SJCRH30 (cell line): ENCODE results near the gene NEK4. TPM values are rescaled to one million over a fixed set of nuclear protein-coding genes. Genes with fewer than 3 reads are reported as not detected.
A peak's percentile ranks its signal among the peaks of the same experiment; 100 is the strongest.

Experiments
- DNase-seq, 2 experiments: peaks; one replicate each; pipeline ENCODE4 v3.0.0-alpha.2; 2015 to 2020
- H3K27ac ChIP-seq: fragments of 250-450 bp; sonication (Bioruptor Pico); 2 replicates; pipeline ENCODE4 v1.5.1; 2020; ENCODE audit warnings: mild to moderate bottlenecking, moderate library complexity
- H3K27me3 ChIP-seq: fragments of 250-450 bp; sonication (Bioruptor Pico); 2 replicates; pipeline ENCODE4 v1.5.1; 2020; ENCODE audit warnings: mild to moderate bottlenecking, moderate library complexity
- H3K36me3 ChIP-seq: fragments of 250-450 bp; sonication (Bioruptor Pico); 2 replicates; pipeline ENCODE4 v1.5.1; 2020; ENCODE audit warnings: mild to moderate bottlenecking, moderate library complexity
- H3K4me1 ChIP-seq: fragments of 250-450 bp; sonication (Bioruptor Pico); 2 replicates; pipeline ENCODE4 v1.5.1; 2020; ENCODE audit warnings: mild to moderate bottlenecking, moderate library complexity
- H3K4me3 ChIP-seq: fragments of 250-450 bp; sonication (Bioruptor Pico); 2 replicates; pipeline ENCODE4 v1.5.1; 2020; ENCODE audit warnings: mild to moderate bottlenecking, moderate library complexity
- H3K9me3 ChIP-seq: fragments of 250-450 bp; sonication (Bioruptor Pico); replicated peaks from 2 replicates; pipeline ENCODE4 v1.5.1; 2020; ENCODE audit warnings: mild to moderate bottlenecking, moderate library complexity
- total RNA-seq: library from RNA; depleted of rRNA; stranded (reverse); fragments of >200 nt; shearing (Covaris generic); gene quantifications from 2 replicates; pipeline ENCODE4 v1.2.3, GENCODE V29; 2014; rRNA removed

The NEK4 gene
- total RNA-seq: 23.3 and 24.1 TPM in 2 replicates

- Histone ChIP-seq H3K4me3 (peak within 1 kb of the TSS; percentile 90), H3K27ac (peak within 1 kb of the TSS; percentile 47), H3K36me3 (no peaks in the 10 kb centered on the region; the same call in none of the 2 replicates), H3K27me3 (no peaks in the 10 kb centered on the region), H3K4me1 (no peaks in the 10 kb centered on the region), H3K9me3 (no peaks in the 10 kb centered on the region)
- DNase-seq: peak; percentile 94
Observed at GRCh38 chr3:52770496-52771333, at the start of gene NEK4. Gene NEK4 (minus strand): TSS chr3:52770940. CDS start chr3:52770746, 194 bp downstream.

GRCh38 chr3:52819936-52820335 is 49.2 kb upstream of the NEK4 start:
- H3K4me3 ChIP-seq: no peak overlapping the region
- H3K27ac ChIP-seq: no peak overlapping the region
- H3K36me3 ChIP-seq: no peaks in the 10 kb centered on the region
- H3K9me3 ChIP-seq: no peaks in the 10 kb centered on the region
- H3K4me1 ChIP-seq: no peaks in the 10 kb centered on the region
- no peaks in the 10 kb centered on the region for H3K27me3 ChIP-seq
- DNase-seq: no peak

GRCh38 chr3:52817860-52818259 is 47.1 kb upstream of the NEK4 start:
- no peaks in the 10 kb centered on the region for H3K9me3 ChIP-seq
- no peak overlapping the region for H3K27ac ChIP-seq
- H3K36me3 ChIP-seq: no peaks in the 10 kb centered on the region
- no peak for DNase-seq
- no peaks in the 10 kb centered on the region for H3K27me3 ChIP-seq
- no peaks in the 10 kb centered on the region for H3K4me1 ChIP-seq
- no peak overlapping the region for H3K4me3 ChIP-seq

DNA sequence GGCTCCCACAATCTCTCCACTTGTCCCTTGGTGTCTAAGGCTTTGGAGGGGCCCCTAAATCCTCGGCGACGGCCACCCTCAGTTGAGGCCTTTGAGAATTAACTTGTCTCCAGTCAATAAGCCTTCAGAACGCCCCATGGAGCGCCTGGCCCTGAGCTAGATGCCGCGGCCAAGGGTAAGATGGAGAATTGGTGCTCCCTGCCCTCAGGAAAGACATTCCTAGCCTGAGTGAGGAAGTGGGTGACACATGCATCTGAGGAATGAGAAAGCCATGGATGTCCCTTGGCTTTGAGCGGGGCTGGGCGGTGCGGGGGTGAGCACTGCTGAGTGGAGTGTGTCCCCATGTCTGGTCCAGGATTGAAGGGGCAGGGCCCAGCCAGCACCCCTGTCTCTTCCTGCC is 46.5 kb upstream of the NEK4 start:
- H3K9me3 ChIP-seq: no peaks in the 10 kb centered on the region
- no peaks in the 10 kb centered on the region for H3K36me3 ChIP-seq
- no peak for DNase-seq
- no peaks in the 10 kb centered on the region for H3K4me1 ChIP-seq
- no peaks in the 10 kb centered on the region for H3K27me3 ChIP-seq
- H3K27ac ChIP-seq: no peak overlapping the region
- H3K4me3 ChIP-seq: no peak overlapping the region

DNA sequence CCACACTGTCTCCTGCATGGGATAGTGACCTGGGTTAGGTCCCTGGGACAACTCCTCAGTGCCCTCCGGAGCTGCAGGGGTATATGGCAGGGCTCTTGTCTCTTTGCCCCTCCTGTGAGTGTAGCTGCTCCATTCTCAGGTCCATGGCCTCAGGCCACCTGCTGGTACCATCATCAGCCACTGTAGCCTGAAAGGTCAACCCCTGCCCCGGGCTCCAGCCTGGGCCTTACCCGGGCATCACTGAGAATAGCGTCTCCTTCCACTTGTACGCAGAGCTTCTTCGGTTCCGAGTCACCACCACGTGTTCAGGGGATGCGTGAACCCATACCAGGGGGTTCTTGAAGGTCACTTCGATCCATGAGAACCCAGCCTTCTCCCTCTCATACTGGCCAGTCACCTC is 45.9 kb upstream of the NEK4 start:
- no peaks in the 10 kb centered on the region for H3K36me3 ChIP-seq
- no peak overlapping the region for H3K4me3 ChIP-seq

GRCh38 chr3:52816199-52816598 is 45.5 kb upstream of the NEK4 start:
- Histone ChIP-seq H3K4me3 (no peak overlapping the region), H3K9me3 (no peaks in the 10 kb centered on the region), H3K36me3 (no peaks in the 10 kb centered on the region), H3K27me3 (no peaks in the 10 kb centered on the region), H3K27ac (no peak overlapping the region), H3K4me1 (no peaks in the 10 kb centered on the region)
- DNase-seq: no peak

More for the DNA sequence above, 45.9 kb upstream of the NEK4 start:
- no peak for DNase-seq
- H3K27me3 ChIP-seq: no peaks in the 10 kb centered on the region
- no peaks in the 10 kb centered on the region for H3K4me1 ChIP-seq
- no peak overlapping the region for H3K27ac ChIP-seq
- no peaks in the 10 kb centered on the region for H3K9me3 ChIP-seq

DNA sequence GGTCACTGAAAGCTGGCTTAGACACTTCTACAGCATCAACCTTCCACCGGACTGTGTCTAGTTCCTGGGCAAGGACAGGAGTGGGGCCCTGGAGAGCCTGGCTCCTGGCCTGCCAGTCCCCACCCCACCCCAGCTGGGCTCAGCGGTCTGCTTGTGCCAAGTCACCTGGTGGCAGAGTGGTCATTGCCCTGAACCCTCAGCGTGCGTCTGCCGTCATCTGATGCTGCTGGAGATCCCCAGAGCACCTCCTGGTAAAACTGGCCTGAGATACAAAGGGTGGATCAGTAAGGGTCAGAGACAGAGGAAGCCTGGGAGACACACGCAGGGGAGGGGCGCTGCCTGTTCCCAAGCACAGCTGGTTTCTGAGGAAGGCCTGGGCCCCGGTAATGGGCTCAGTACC is 43.1 kb upstream of the NEK4 start:
- no peaks in the 10 kb centered on the region for H3K27me3 ChIP-seq

GRCh38 chr3:52811452-52812011 is 40.8 kb upstream of the NEK4 start:
- no peaks in the 10 kb centered on the region for H3K4me1 ChIP-seq
- no peaks in the 10 kb centered on the region for H3K27me3 ChIP-seq
- no peak overlapping the region for H3K4me3 ChIP-seq
- no peak overlapping the region for H3K27ac ChIP-seq
- H3K36me3 ChIP-seq: no peaks in the 10 kb centered on the region
- DNase-seq: no peak
- no peaks in the 10 kb centered on the region for H3K9me3 ChIP-seq

More for the DNA sequence above, 43.1 kb upstream of the NEK4 start:
- Histone ChIP-seq H3K4me1 (no peaks in the 10 kb centered on the region), H3K27ac (no peak overlapping the region), H3K36me3 (no peaks in the 10 kb centered on the region), H3K4me3 (no peak overlapping the region), H3K9me3 (no peaks in the 10 kb centered on the region)
- DNase-seq: no peak

DNA sequence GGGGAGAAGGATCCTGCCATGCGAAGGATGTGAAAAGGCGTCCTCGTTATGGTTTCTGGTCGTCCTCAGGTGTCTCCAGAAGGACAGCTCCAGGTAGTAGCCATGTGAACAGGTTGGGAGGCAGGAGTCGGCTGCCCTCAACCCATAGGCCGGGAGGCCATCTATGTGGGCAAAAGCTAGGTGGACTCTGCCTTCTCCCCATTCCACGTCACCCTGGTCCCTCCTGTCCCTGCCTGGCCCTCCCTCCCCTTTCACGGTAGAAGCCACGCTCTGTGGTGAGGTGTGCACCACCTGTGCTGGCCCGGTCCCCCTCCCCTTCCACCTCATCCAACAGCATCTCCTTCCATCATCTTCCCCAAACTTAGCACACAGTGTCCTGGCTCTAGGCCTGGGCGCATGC is 40.2 kb upstream of the NEK4 start:
- Histone ChIP-seq H3K4me3 (no peak overlapping the region), H3K36me3 (no peaks in the 10 kb centered on the region), H3K9me3 (no peaks in the 10 kb centered on the region), H3K27me3 (no peaks in the 10 kb centered on the region), H3K27ac (no peak overlapping the region), H3K4me1 (no peaks in the 10 kb centered on the region)
- no peak for DNase-seq

DNA sequence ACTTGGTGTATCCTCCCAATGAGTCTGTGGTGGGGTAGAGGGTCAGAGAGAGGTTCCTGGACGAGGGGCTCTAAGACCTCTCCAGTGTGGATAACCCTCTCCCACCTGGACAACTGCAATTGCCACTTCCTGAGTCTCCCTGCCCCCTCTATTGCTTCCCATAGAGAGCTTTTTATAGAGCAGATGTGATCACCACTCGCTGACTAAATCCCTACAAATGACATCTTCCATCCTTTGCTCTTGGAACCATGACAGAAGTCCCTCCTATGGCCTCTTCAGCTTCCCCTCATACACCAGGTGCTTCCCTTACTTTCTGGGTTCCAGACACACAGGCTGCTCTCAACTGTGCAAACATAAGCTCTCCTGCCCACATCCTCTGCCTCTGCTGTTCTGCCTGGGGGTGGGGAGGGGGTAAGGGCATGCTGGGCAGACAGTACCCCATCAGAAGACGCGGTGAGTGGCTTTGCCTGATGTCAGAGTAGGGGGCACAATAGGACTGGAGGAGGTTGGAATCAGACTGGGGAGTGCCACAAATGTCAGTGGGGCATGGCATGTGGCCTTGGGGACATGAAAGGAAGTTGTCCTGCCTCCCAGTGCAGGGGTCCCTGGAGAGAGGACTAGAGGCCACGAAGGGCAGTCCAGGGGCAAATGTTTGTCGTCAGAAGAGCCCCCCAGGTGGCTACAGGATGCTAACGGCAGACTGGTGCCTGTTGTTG is 39.1 kb upstream of the NEK4 start:
- DNase-seq: no peak

DNA sequence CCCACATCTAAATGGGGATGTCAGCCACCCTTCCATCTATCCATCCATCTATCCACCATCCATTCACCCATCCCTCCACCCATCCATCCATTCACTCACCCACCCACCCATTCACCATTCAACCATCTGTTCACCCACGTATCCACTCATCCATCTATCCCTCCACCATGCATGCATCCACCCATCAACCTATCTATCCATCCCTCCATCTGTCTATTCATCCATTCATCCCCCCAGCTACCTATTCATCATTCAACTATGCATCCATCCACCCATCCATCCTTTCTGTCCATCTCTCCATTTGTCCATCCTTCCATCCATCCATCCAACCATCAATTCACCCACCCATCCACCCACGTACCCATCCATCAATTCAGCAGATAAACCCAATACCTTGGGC is 38.4 kb upstream of the NEK4 start:
- DNase-seq: no peak

More for the DNA sequence above, 39.1 kb upstream of the NEK4 start:
- Histone ChIP-seq H3K4me1 (no peaks in the 10 kb centered on the region), H3K9me3 (no peaks in the 10 kb centered on the region), H3K27me3 (no peaks in the 10 kb centered on the region), H3K27ac (no peak overlapping the region), H3K36me3 (no peaks in the 10 kb centered on the region), H3K4me3 (no peak overlapping the region)

GRCh38 chr3:52805270-52806039 is 34.7 kb upstream of the NEK4 start:
- Histone ChIP-seq H3K4me1 (no peaks in the 10 kb centered on the region), H3K9me3 (no peaks in the 10 kb centered on the region)
- DNase-seq: no peak

More for the DNA sequence above, 38.4 kb upstream of the NEK4 start:
- H3K36me3 ChIP-seq: no peaks in the 10 kb centered on the region
- no peak overlapping the region for H3K27ac ChIP-seq
- H3K9me3 ChIP-seq: no peaks in the 10 kb centered on the region
- H3K4me3 ChIP-seq: no peak overlapping the region
- H3K4me1 ChIP-seq: no peaks in the 10 kb centered on the region
- H3K27me3 ChIP-seq: no peaks in the 10 kb centered on the region

DNA sequence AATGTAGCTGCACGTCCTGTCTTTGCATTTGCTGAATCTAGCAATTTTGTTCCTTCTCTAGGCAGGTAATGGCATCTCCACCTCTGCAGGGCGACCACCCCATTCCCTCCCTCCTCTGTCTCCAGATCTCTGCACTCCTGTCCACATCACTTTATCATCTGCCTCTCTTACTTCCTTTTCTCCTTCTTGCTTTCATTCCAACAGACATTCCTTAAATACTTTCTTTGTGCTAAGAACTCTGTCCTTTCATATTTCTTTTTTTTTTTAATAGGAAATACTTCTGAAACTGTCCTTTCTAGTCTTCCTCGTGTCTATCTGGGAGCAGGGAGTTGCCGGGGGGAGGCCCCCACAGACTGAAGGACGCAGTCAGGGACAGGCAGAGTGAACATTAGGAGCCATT is 31.1 kb upstream of the NEK4 start:
- Histone ChIP-seq H3K27me3 (no peaks in the 10 kb centered on the region), H3K4me1 (no peaks in the 10 kb centered on the region), H3K36me3 (no peaks in the 10 kb centered on the region), H3K27ac (no peak overlapping the region), H3K4me3 (no peak overlapping the region), H3K9me3 (no peaks in the 10 kb centered on the region)
- no peak for DNase-seq

More at GRCh38 chr3:52805270-52806039, 34.7 kb upstream of the NEK4 start:
- Histone ChIP-seq H3K27ac (no peak overlapping the region), H3K4me3 (no peak overlapping the region), H3K36me3 (no peaks in the 10 kb centered on the region), H3K27me3 (no peaks in the 10 kb centered on the region)

GRCh38 chr3:52800079-52800478 is 29.3 kb upstream of the NEK4 start:
- Histone ChIP-seq H3K9me3 (no peaks in the 10 kb centered on the region), H3K27me3 (no peaks in the 10 kb centered on the region), H3K27ac (no peak overlapping the region), H3K4me1 (no peaks in the 10 kb centered on the region), H3K4me3 (no peak overlapping the region), H3K36me3 (no peaks in the 10 kb centered on the region)
- DNase-seq: no peak
